Uterus (tissue), 2 donors: Measurements from ENCODE around the gene TINCR.

ENCODE experiments used
- CTCF ChIP-seq, 4 experiments: fragments of 200-600 bp in 2 of 4; fragments of 450-650 bp in 2 of 4; sonication (generic) in 2 of 4; IDR thresholded peaks; one replicate each; pipeline ENCODE4 v1.5.1; 2016 to 2019; ENCODE audit warnings: antibody characterized with exemption in 4 of 4, mild to moderate bottlenecking in 2 of 4, moderate library complexity in 1 of 4
- POLR2A ChIP-seq, 2 donors: fragments of 450-650 bp; IDR thresholded peaks; one replicate each; pipeline ENCODE4 v1.6.1; 2016; ENCODE audit warnings: antibody characterized with exemption in 2 of 2, mild to moderate bottlenecking in 1 of 2, moderate library complexity in 1 of 2

GRCh38 chr19:5590151-5590864 lies 22.6 kb upstream of the TINCR start:
- no peak for TF ChIP-seq CTCF (IDR thresholded peaks at IDR 0.05)
- no peak for TF ChIP-seq POLR2A (IDR thresholded peaks at IDR 0.05)
